GM21825 (cell line): ENCODE data around the gene RUNX1.

ENCODE experiments used
- ATAC-seq: cut with Tn5 transposase; IDR thresholded peaks from one replicate; pipeline ENCODE4 v1.9.1; 2021; ENCODE audit warnings: mild to moderate bottlenecking, moderate library complexity; ENCODE audit not compliant: unreplicated experiment

Gene RUNX1

GRCh38 chr21:34865400-34866241, 183.5 kb downstream of the RUNX1 start:
- peak; percentile 86 for ATAC-seq

GRCh38 chr21:34864370-34865149, 184.5 kb downstream of the RUNX1 start:
- no peak for ATAC-seq

GRCh38 chr21:34862951-34863350, 186.2 kb downstream of the RUNX1 start:
- no peak for ATAC-seq

- no peak for ATAC-seq
Measured at GRCh38 chr21:34861258-34861657, 187.8 kb downstream of the RUNX1 start.

DNA sequence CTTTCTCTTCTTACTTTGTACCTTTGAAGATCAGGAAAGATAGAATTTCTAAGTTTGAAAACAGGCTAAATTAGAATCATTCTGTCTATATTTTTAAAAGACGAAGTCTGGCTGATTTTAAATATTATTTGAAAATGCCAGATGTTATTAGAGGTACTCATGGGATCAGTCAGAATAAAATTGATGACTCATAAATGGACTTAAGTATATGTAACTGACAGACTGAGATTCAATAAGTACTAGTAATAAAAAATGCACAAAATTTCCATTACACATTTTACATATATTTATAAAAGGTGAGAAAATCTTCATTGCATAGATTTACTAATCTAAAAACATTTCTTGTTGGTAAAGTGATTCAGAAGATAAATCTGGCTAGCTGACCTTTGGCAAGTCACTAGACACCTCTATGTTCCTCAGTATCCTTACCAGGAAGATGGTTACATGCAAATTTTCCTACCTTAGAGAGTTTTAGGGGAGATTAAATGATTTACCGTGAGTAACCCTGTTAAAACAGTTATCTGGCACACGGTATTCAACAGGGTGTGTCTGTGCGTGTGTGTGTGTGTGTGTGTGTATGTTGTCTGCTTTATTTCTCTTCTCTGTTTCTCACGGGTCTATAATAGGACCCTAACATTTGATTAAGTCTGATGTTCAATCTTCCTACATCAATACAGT, 189.0 kb downstream of the RUNX1 start:
- no peak for ATAC-seq

GRCh38 chr21:34858559-34858958, 190.5 kb downstream of the RUNX1 start:
- no peak for ATAC-seq

DNA sequence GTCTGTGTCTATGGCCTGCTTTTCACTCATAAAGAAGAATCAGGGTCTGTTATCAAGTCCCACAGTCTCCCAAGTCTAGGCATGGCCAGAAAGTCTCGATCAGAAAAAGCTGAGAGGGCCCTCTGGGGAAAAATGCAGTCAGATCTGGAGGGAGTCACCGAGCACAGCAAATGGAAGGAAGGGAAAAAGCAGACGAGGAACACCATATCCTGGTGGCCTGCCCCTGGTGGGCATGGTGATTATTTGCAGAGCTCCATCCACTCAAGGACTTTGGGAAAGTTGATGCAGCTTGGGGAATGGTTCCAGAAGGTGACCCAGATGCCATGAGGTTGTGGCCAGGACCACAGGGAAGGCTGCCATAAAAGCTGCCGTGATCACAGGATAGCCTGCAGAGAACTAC, 191.2 kb downstream of the RUNX1 start:
- ATAC-seq = no peak

- no peak for ATAC-seq
Measured at GRCh38 chr21:34857122-34857713, 191.9 kb downstream of the RUNX1 start.

DNA sequence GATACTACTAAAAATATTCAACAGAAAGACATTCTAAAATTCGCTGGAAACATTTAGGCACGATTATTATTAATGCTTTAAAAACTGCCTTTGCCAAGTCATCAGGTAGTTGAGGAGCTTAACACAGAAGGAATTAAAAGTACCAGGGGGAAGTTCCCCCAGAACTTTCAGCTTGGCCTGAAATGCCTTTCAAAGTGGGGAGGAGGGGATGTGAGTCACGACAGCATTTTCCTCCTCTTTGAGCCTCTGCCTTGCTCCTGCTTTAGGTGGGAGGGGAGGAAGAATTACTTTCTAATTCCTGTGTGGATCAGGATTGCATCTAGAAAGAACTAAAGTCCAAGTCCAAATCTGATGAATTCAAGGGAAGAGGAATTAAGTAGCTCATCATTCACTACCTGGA, 196.7 kb downstream of the RUNX1 start:
- ATAC-seq = no peak

GRCh38 chr21:34850166-34850690, 198.9 kb downstream of the RUNX1 start:
- ATAC-seq = no peak

DNA sequence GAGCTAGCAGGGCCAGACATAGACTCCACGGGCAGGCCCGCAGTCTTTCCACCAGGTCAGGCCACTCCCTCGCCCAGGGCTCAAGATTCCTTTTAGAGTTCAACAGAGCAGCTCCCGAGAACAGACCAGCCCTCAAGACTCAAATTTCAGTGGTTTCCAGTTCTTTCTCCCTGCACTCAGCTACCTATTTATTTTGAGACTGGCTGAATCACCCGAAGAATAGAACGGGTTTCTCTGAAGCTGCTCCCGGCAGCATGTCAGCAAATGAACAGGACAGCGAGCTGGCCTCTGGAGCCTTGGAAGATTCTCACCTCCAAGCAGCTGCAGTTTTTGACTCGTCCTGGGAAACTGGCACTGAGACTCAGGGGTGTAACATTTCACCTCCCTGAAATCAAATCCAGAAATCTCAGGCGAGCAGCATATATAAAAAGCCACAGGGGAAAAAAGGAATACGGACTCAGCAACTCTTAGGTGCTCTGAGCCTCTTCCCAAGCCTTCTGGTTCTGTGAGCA, 202.4 kb downstream of the RUNX1 start:
- ATAC-seq = no peak

- ATAC-seq = peak; percentile 86
Measured at GRCh38 chr21:34845521-34846451, 203.3 kb downstream of the RUNX1 start.

DNA sequence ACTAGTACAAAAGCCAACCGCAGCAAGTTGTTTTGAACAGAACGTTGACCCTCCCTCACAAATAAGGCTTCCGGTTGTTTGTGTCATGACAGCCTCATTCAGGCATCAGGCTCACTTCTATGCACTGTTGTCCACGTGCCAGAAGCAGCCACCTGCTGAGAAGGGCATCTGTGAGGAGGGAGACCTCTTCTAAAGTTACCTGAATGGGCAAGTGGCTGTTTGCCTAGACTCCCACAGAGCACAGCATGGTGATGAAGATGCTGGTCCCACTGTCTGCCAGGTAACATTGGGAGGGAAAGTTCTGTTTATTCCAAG, 204.2 kb downstream of the RUNX1 start:
- ATAC-seq = no peak

GRCh38 chr21:34844013-34844923, 204.8 kb downstream of the RUNX1 start:
- peak; percentile 41 for ATAC-seq

- no peak for ATAC-seq
Measured at GRCh38 chr21:34843562-34843961, 205.5 kb downstream of the RUNX1 start.

- ATAC-seq = no peak
Measured at GRCh38 chr21:34841154-34841553, 207.9 kb downstream of the RUNX1 start.

DNA sequence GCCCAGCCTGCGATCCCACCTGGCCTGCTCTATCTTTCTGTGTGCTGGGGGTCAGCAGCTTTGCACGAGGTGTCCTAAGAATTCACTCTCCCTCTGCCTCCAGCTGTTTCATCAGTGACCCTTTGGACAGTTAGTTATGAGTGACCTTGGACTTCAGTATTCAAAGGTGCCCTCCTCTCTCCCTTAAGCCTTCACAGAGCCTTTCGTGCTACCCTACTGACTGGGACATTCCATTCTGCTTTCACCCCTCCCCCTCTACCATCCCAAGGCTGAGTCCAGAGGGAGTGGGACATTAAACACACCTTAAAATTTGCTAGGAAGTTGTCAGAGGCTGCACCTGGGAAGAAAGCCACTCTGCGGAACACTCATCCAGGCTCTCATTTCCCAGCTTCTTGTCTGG, 208.4 kb downstream of the RUNX1 start:
- ATAC-seq = no peak

DNA sequence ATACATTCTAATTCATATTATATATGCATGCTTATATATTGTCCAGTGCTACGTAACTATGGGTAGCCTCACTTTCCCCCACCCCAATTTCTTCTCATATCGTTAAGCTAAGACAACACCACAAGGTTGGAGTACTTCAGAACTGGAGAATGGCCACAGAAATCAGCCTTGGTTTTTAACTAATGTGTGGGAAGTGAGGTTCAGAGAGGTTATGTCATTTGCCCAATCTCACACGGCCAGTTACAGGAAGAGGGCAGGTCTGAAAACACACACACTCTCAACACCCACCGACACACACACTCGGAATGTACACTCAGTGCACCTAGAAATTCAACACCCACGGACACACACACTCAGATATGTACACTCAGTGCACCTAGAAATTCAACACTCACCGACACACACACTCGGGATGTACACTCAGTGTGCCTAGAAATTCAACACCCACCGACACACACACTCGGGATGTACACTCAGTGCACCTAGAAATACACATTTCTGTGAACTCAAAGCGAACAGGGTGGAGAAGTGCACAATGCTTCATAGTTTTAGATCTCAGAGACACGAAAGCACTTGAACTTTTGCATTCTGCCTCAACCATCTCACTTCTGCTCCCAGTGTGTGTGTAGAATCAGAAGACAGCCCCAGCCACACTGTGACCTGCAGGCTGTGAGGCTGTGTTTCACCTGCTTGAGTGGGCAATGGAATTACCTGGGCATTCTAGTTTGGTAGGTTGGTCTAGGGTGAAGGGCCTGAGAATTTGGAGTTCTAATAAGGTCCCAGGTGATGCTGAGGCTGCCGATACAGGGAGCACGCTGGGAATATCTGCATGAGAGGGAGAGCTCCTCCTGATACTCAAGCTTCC, 209.9 kb downstream of the RUNX1 start:
- ATAC-seq = no peak
